ENCODE results near the gene FBXO34. TPM values are rescaled to one million over a fixed set of nuclear protein-coding genes. Genes with fewer than 3 reads are reported as not detected.
"Not testable (repeated sequence)": the region's sequence is repeated elsewhere in the genome, so short reads cannot be mapped to it uniquely, and the experiment has no call there.

Gene FBXO34
- total RNA-seq, 1 experiment from 2014 or later = 13.9 TPM

GRCh38 chr14:55382483-55382882 lies 111.3 kb downstream of the FBXO34 start (continued):
- TF ChIP-seq ZNF532 (CRISPR knock-in tag; IDR thresholded peaks at IDR 0.05; ENCODE audit: borderline replicate concordance) = no peak
- TF ChIP-seq FOXK1 (CRISPR knock-in tag; IDR thresholded peaks at IDR 0.05) = no peak
- TF ChIP-seq ZNF396 (CRISPR knock-in tag; IDR thresholded peaks at IDR 0.05; ENCODE audit: borderline replicate concordance) = no peak
- no peak for TF ChIP-seq KAT7 (CRISPR knock-in tag; IDR thresholded peaks at IDR 0.05; ENCODE audit: borderline replicate concordance)
- no peak for TF ChIP-seq ZNF281 (CRISPR knock-in tag; IDR thresholded peaks at IDR 0.05)
- TF ChIP-seq TEAD4 (CRISPR knock-in tag; IDR thresholded peaks at IDR 0.05) = no peak
- TF ChIP-seq SOX15 (CRISPR knock-in tag; IDR thresholded peaks at IDR 0.05) = no peak
- TF ChIP-seq ZMAT4 (CRISPR knock-in tag; IDR thresholded peaks at IDR 0.05) = no peak
- no peak for TF ChIP-seq CDX4 (CRISPR knock-in tag; IDR thresholded peaks at IDR 0.05; ENCODE audit: borderline replicate concordance)

GRCh38 chr14:55383056-55383466 lies 111.8 kb downstream of the FBXO34 start:
- peaks cover 23% of the 10 kb centered on the region for H3K36me3 Mint-ChIP-seq
- DNase-seq (ENCODE audit: low spot score); H3K4me3 Mint-ChIP-seq; ATAC-seq; POLR2A ChIA-PET; H3K4me1 Mint-ChIP-seq; H3K9me3 Mint-ChIP-seq; H3K27me3 Mint-ChIP-seq (ENCODE audit: low read depth); H3K27ac Mint-ChIP-seq: not testable (repeated sequence)
- CTCF ChIA-PET = interaction anchor here (0.7 kb wide), 1 partner anchor 29 kb away, joined by 4 read pairs; no protein-coding TSS in a partner anchor

- TF ChIP-seq IRF1 (CRISPR knock-in tag; IDR thresholded peaks at IDR 0.05) = no peak
- no peak for TF ChIP-seq ZNF396 (CRISPR knock-in tag; IDR thresholded peaks at IDR 0.05; ENCODE audit: borderline replicate concordance)
- no peak for TF ChIP-seq ZNF263 (CRISPR knock-in tag; IDR thresholded peaks at IDR 0.05; ENCODE audit: low read depth)
- CTCF ChIA-PET = no interaction called here
- H3K36me3 Mint-ChIP-seq = peaks cover 23% of the 10 kb centered on the region
- no peak overlapping the region for H3K27ac Mint-ChIP-seq
- ATAC-seq (no peak), DNase-seq (ENCODE audit: low spot score) (no peak)
- H3K4me3 Mint-ChIP-seq = no peak overlapping the region
- no peaks in the 10 kb centered on the region for H3K9me3 Mint-ChIP-seq
- no peaks in the 10 kb centered on the region for H3K4me1 Mint-ChIP-seq
- no peaks in the 10 kb centered on the region for H3K27me3 Mint-ChIP-seq (ENCODE audit: low read depth)
- POLR2A ChIA-PET = no interaction called here
Observed at GRCh38 chr14:55383541-55384140, 112.4 kb downstream of the FBXO34 start.
